OCI-LY7 (cell line): Measurements from ENCODE around the gene FAM118A. TPM values are rescaled to one million over a fixed set of nuclear protein-coding genes. Genes with fewer than 3 reads are reported as not detected.

Experiments used
- BruUV-seq: library from RNA; stranded (reverse); fragments of 400-500 nt; replicated peaks from 2 replicates; lab custom pipeline; 2021; lab: Mats Ljungman, UMichigan
- CTCF ChIA-PET: fragments of 300-600 bp; sonication (Branson Sonifier 250); formaldehyde crosslinking; loops from one replicate; lab custom pipeline; 2022; ENCODE audit warnings: antibody characterized with exemption; ENCODE audit not compliant: unreplicated experiment; lab: Charles Lee
- POLR2A ChIA-PET: fragments of 300-600 bp; sonication (Branson Sonifier 250); formaldehyde crosslinking; loops from one replicate; lab custom pipeline; 2022; ENCODE audit warnings: antibody characterized with exemption; lab: Charles Lee
- DNase-seq: peaks from one replicate; pipeline ENCODE4 v3.0.0-alpha.2; 2015; ENCODE audit warnings: low spot score
- H2AFZ ChIP-seq: fragments of 200-600 bp; sonication (generic), shearing (Covaris generic); 2 replicates; pipeline ENCODE4 v1.6.1; 2014; ENCODE audit warnings: mild to moderate bottlenecking, antibody characterized with exemption, low read length, moderate library complexity
- H3K27ac ChIP-seq: fragments of 200-600 bp; sonication (generic); 2 replicates; pipeline ENCODE4 v1.5.1; 2014; ENCODE audit warnings: mixed run types, low read depth, mild to moderate bottlenecking, moderate library complexity, low read length, inconsistent platforms; ENCODE audit not compliant: poor library complexity, severe bottlenecking
- H3K36me3 ChIP-seq: fragments of 200-600 bp; sonication (generic); 2 replicates; pipeline ENCODE4 v1.6.1; 2014; ENCODE audit warnings: mild to moderate bottlenecking, antibody characterized with exemption, low read length, moderate library complexity, mixed read lengths; ENCODE audit not compliant: insufficient read depth
- H3K4me1 ChIP-seq: fragments of 200-600 bp; sonication (generic); 2 replicates; pipeline ENCODE4 v1.5.1; 2014; ENCODE audit warnings: mild to moderate bottlenecking, low read length; ENCODE audit not compliant: insufficient read depth, poor library complexity, severe bottlenecking
- H3K4me2 ChIP-seq: fragments of 200-600 bp; sonication (generic); 2 replicates; pipeline ENCODE4 v1.6.1; 2014; ENCODE audit warnings: mild to moderate bottlenecking, low read length
- H3K4me3 ChIP-seq: fragments of 200-600 bp; sonication (generic); 2 replicates; pipeline ENCODE4 v1.5.1; 2014; ENCODE audit warnings: mild to moderate bottlenecking, low read depth, low read length; ENCODE audit not compliant: poor library complexity, severe bottlenecking
- H3K79me2 ChIP-seq: fragments of 200-600 bp; sonication (generic); 2 replicates; pipeline ENCODE4 v1.6.1; 2016; ENCODE audit warnings: low read depth, mild to moderate bottlenecking, low read length, moderate library complexity, mixed read lengths; ENCODE audit not compliant: insufficient read depth
- H3K9me2 ChIP-seq: fragments of 200-600 bp; sonication (generic); 2 replicates; pipeline ENCODE4 v1.6.1; 2016; ENCODE audit warnings: mild to moderate bottlenecking, low read length, mixed read lengths; ENCODE audit not compliant: insufficient read depth
- H3K9me3 ChIP-seq: fragments of 200-600 bp; sonication (generic); 2 replicates; pipeline ENCODE4 v1.6.1; 2014; ENCODE audit warnings: mild to moderate bottlenecking, mixed run types, low read length, mixed read lengths
- H4K20me1 ChIP-seq: fragments of 200-600 bp; sonication (generic); 2 replicates; pipeline ENCODE4 v1.6.1; 2014; ENCODE audit warnings: mild to moderate bottlenecking, antibody characterized with exemption, low read length, moderate library complexity, mixed read lengths; ENCODE audit not compliant: insufficient read depth
- EZH2phosphoT487 ChIP-seq: fragments of 200-600 bp; sonication (generic); IDR thresholded peaks from 2 replicates; pipeline ENCODE4 v1.6.1; 2018; ENCODE audit warnings: low read depth, borderline replicate concordance, mild to moderate bottlenecking, mixed run types, antibody characterized with exemption, low read length, moderate library complexity, mixed read lengths
- intact Hi-C: fragments of 100-400 bp; cut with micrococcal nuclease; formaldehyde crosslinking; loops from one replicate; pipeline ENCODE4 v1.10.0; 2022; ENCODE audit not compliant: unreplicated experiment
- total RNA-seq, 2 experiments: library from RNA; depleted of rRNA in 1 of 2; stranded (reverse); fragments of >200 nt in 1 of 2; shearing (Covaris generic) in 1 of 2; gene quantifications; 2 replicates each; pipeline ENCODE4 v1.2.3, GENCODE V29; 2014 to 2022
- TF ChIP-seq, protein P1 (sequence below): fragments of 200-600 bp; sonication (generic); conservative IDR thresholded peaks from 2 replicates; pipeline ENCODE4 v1.5.1; 2014; ENCODE audit warnings: mild to moderate bottlenecking, antibody characterized with exemption, low read length, moderate library complexity, mixed read lengths

Gene FAM118A
- total RNA-seq, 2 experiments from 2014 or later: 27.6 to 41.5 TPM

DNA sequence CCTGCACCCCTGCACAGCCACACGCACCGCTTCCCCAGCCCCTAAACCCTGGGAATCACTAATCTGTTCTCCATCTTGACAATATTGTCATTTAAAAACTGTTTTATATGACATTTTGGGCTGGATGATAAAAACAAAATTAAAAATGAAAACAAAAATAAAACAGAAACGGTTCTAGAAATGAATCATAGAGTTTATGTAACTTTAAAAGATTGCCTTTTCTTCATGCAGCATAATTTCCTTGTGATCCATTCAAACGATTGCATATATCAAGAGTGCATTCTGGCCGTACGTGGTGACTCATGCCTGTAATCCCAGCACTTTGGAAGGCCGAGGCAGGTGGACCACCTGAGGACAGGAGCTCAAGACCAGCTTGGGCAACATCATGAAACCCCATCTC is 6.6 kb upstream of the FAM118A start:
- Histone ChIP-seq H3K4me1 (no peaks in the 10 kb centered on the region), H3K9me3 (no peaks in the 10 kb centered on the region), H3K4me3 (no peak overlapping the region), H3K4me2 (no peak overlapping the region), H2AFZ (no peak overlapping the region), H3K36me3 (no peaks in the 10 kb centered on the region), H3K9me2 (no peaks in the 10 kb centered on the region), H3K27ac (no peak overlapping the region), H4K20me1 (no peaks in the 10 kb centered on the region), H3K79me2 (no peaks in the 10 kb centered on the region)
- TF ChIP-seq EZH2phosphoT487: no peak
- TF ChIP-seq, protein P1, sequence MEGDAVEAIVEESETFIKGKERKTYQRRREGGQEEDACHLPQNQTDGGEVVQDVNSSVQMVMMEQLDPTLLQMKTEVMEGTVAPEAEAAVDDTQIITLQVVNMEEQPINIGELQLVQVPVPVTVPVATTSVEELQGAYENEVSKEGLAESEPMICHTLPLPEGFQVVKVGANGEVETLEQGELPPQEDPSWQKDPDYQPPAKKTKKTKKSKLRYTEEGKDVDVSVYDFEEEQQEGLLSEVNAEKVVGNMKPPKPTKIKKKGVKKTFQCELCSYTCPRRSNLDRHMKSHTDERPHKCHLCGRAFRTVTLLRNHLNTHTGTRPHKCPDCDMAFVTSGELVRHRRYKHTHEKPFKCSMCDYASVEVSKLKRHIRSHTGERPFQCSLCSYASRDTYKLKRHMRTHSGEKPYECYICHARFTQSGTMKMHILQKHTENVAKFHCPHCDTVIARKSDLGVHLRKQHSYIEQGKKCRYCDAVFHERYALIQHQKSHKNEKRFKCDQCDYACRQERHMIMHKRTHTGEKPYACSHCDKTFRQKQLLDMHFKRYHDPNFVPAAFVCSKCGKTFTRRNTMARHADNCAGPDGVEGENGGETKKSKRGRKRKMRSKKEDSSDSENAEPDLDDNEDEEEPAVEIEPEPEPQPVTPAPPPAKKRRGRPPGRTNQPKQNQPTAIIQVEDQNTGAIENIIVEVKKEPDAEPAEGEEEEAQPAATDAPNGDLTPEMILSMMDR: no peak
- BruUV-seq: no TSS peak
- POLR2A ChIA-PET: no interaction called here
- CTCF ChIA-PET: no interaction called here
- intact Hi-C loops: no loop called here
- no peak for DNase-seq

DNA sequence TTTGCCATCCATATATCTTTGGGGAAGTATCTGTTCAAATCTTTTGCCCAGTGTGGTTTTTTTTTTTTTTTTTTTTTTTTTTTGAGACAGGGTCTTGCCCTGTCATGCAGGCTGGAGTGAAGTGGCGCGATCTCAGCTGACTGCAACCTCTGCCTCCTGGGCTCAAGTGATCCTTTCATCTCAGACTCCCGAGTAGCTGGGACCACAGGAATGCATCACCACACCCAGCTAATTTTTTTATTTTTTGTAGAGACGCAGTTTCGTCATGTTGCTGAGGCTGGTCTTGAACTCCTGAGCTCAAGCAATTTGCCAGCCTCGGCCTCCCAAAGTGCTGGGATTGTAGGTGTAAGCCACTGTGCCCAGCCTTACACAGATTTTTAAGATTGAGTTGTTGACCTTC is 4.8 kb upstream of the FAM118A start:
- no peak overlapping the region for H2AFZ ChIP-seq
- no peaks in the 10 kb centered on the region for H4K20me1 ChIP-seq
- no peaks in the 10 kb centered on the region for H3K79me2 ChIP-seq
- H3K4me2 ChIP-seq: no peak overlapping the region
- no peak overlapping the region for H3K4me3 ChIP-seq
- TF ChIP-seq EZH2phosphoT487: no peak
- TF ChIP-seq, protein P1: no peak
- H3K4me1 ChIP-seq: peaks cover 11% of the 10 kb centered on the region
- H3K36me3 ChIP-seq: no peaks in the 10 kb centered on the region
- no peak for DNase-seq
- no peak overlapping the region for H3K27ac ChIP-seq
- intact Hi-C loops: no loop called here
- ChIA-PET CTCF (no interaction called here), POLR2A (interaction anchor here (0.6 kb wide), 1 partner anchor 83 kb away, joined by 4 read pairs; no protein-coding TSS in a partner anchor)
- no peaks in the 10 kb centered on the region for H3K9me2 ChIP-seq
- H3K9me3 ChIP-seq: no peaks in the 10 kb centered on the region
- BruUV-seq: no TSS peak

DNA sequence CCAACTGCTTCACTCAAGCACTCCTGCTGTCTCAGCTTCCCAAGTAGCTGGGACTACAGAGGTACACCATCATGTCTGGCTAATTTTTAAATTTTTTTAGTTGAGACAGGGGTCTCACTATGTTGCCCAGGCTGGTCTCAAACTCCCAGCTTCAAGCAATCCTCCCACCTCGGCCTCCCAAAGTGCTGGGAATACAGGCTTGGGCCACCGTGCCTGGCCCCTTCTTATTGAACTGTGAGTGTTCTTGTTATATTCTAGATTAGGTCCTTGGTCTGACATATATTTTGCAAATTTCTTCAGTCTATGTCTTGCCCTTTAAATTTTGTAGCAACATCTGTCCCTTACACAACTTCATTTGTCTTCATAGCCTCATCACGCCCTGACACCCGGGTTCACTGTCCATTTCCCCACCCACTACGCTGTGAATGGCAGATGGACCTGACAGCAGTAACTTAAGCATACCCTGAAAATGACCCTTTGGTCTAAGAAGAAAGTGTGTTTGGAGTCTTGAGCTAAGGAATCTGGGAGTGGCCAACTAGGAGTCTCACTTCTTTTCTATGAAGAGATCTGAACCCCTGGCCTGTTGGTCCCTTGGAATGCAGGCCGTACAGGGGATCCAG is 4.2 kb upstream of the FAM118A start:
- BruUV-seq: no TSS peak
- TF ChIP-seq EZH2phosphoT487: no peak
- TF ChIP-seq, protein P1: no peak
- H3K9me2 ChIP-seq: no peaks in the 10 kb centered on the region
- no peak for DNase-seq
- H3K4me2 ChIP-seq: no peak overlapping the region
- H3K79me2 ChIP-seq: peaks cover 5% of the 10 kb centered on the region; the same call in 1 of the 2 replicates
- intact Hi-C loops: no loop called here
- ChIA-PET POLR2A (no interaction called here), CTCF (no interaction called here)
- H3K9me3 ChIP-seq: no peaks in the 10 kb centered on the region
- H3K27ac ChIP-seq: no peak overlapping the region
- H2AFZ ChIP-seq: no peak overlapping the region
- peaks cover 12% of the 10 kb centered on the region for H3K4me1 ChIP-seq
- H3K4me3 ChIP-seq: no peak overlapping the region
- H3K36me3 ChIP-seq: no peaks in the 10 kb centered on the region
- H4K20me1 ChIP-seq: no peaks in the 10 kb centered on the region
